Measurements from ENCODE around the gene DNAJC12. TPM values are rescaled to one million over a fixed set of nuclear protein-coding genes. Genes with fewer than 3 reads are reported as not detected.

DNAJC12 gene
- total and polyA plus RNA-seq, 2 of the 8 experiments (the other 6 are each of a cell fraction or from before 2014, with no cell fraction given), result 0.86 to 4.2 TPM

GRCh38 chr10:67772894-67773511 lies 65.0 kb downstream of the DNAJC12 start (continued):
- TF ChIP-seq NRF1 (IDR thresholded peaks at IDR 0.05; ENCODE audit: low read depth, low read length) (no peak), GABPA (IDR thresholded peaks at IDR 0.05; ENCODE audit: borderline replicate concordance, insufficient read depth, low read length) (no peak), TCF12 (IDR thresholded peaks at IDR 0.05; ENCODE audit: low read depth, low read length) (no peak), SIRT6 (IDR thresholded peaks at IDR 0.05; ENCODE audit: low read length) (no peak), TBP (IDR thresholded peaks at IDR 0.05; ENCODE audit: low read depth, low read length) (no peak)
